ENCODE data around the gene RPP25. TPM values are rescaled to one million over a fixed set of nuclear protein-coding genes. Genes with fewer than 3 reads are reported as not detected.
"Not testable (repeated sequence)": the region's sequence is repeated elsewhere in the genome, so short reads cannot be mapped to it uniquely, and the experiment has no call there.

Gene RPP25
- total RNA-seq, 1 donor from 2014 or later, result 11.3 TPM

GRCh38 chr15:74920456-74920855 lies 36.1 kb downstream of the RPP25 start:
- Histone ChIP-seq H3K4me3 (no peak overlapping the region), H3K9me3 (no peaks in the 10 kb centered on the region), H3K27ac (no peak overlapping the region), H3K4me1 (no peaks in the 10 kb centered on the region), H3K27me3 (no peaks in the 10 kb centered on the region), H3K36me3 (peaks cover 0 to 87% of the 10 kb centered on the region in 2 donors)
- no peak for DNase-seq (ENCODE audit: extremely low spot score in 2 of 2)
- TF ChIP-seq POLR2A (IDR thresholded peaks at IDR 0.05) (no peak), POLR2AphosphoS5 (IDR thresholded peaks at IDR 0.05; ENCODE audit: insufficient read depth in 1 of 2, low read depth in 1 of 2) (no peak)
- intact Hi-C loops (cut with DNase I), result no loop called here

GRCh38 chr15:74917676-74918075 lies 38.9 kb downstream of the RPP25 start:
- H3K27ac ChIP-seq, result no peak overlapping the region
- no peak overlapping the region for H3K4me3 ChIP-seq
- intact Hi-C loops (cut with DNase I), result no loop called here
- no peaks in the 10 kb centered on the region for H3K4me1 ChIP-seq
- no peaks in the 10 kb centered on the region for H3K9me3 ChIP-seq
- no peaks in the 10 kb centered on the region for H3K27me3 ChIP-seq
- TF ChIP-seq CTCF (IDR thresholded peaks at IDR 0.05) (no peak), POLR2AphosphoS5 (IDR thresholded peaks at IDR 0.05; ENCODE audit: insufficient read depth in 1 of 2, low read depth in 1 of 2) (no peak), POLR2A (IDR thresholded peaks at IDR 0.05) (no peak)
- DNase-seq (ENCODE audit: extremely low spot score in 2 of 2), result no peak
- H3K36me3 ChIP-seq, result peaks cover 0 to 75% of the 10 kb centered on the region in 2 donors

GRCh38 chr15:74913799-74914198 lies 42.8 kb downstream of the RPP25 start:
- H3K36me3 ChIP-seq, result peaks cover 0 to 51% of the 10 kb centered on the region in 2 donors
- H3K4me1 ChIP-seq; intact Hi-C loops (cut with DNase I); H3K4me3 ChIP-seq; DNase-seq (ENCODE audit: extremely low spot score in 2 of 2); H3K27me3 ChIP-seq; H3K27ac ChIP-seq; H3K9me3 ChIP-seq: not testable (repeated sequence)

DNA sequence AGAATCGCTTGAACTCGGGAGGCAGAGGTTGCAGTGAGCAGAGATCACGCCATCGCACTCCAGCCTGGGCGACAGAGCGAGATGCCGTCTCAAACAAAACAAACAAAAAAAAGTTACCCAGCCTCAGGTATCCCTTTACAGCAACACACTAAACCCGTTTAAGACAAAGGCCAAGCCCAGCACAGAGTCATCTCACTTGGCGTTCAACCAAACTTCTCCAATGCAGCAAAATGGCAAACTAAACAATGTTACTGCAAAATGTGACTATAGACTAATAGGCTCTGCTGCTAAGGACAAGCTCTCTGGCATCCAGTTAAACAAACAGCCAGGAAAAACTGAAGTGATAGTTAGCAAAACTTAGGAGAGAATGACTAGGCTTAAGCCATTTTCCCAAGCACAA lies 43.5 kb downstream of the RPP25 start:
- Histone ChIP-seq H3K4me1 (no peaks in the 10 kb centered on the region), H3K27me3 (no peaks in the 10 kb centered on the region), H3K36me3 (peaks cover 0 to 43% of the 10 kb centered on the region in 2 donors), H3K9me3 (no peaks in the 10 kb centered on the region), H3K27ac (no peak overlapping the region), H3K4me3 (no peak overlapping the region)
- DNase-seq (ENCODE audit: extremely low spot score in 2 of 2), result no peak
- no peak for TF ChIP-seq CTCF (IDR thresholded peaks at IDR 0.05)
- TF ChIP-seq POLR2A (IDR thresholded peaks at IDR 0.05), result no peak
- TF ChIP-seq POLR2AphosphoS5 (IDR thresholded peaks at IDR 0.05; ENCODE audit: insufficient read depth in 1 of 2, low read depth in 1 of 2), result no peak
- intact Hi-C loops (cut with DNase I), result no loop called here

DNA sequence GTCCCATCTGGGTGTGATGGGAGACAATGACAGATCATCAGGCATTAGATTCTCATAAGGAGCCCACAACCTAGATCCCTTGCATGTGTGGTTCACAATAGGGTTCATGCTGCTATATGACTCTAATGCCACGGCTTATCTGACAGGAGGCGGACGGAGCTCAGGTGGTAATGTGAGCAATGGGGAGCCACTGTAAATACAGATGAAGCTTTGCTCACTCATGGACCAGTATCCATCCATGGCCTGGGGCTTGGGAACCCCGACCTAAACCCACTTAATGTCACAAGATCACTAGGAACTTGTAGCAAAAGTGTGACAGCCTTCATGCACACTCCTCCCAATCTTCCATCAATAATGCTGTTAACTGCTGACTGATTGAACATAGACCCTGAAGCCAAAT lies 47.9 kb downstream of the RPP25 start:
- Histone ChIP-seq H3K4me3 (no peak overlapping the region), H3K36me3 (peaks cover 0 to 23% of the 10 kb centered on the region in 2 donors), H3K27ac (no peak overlapping the region), H3K9me3 (no peaks in the 10 kb centered on the region), H3K4me1 (peaks cover 32% of the 10 kb centered on the region), H3K27me3 (no peaks in the 10 kb centered on the region)
- TF ChIP-seq CTCF (IDR thresholded peaks at IDR 0.05) (no peak), POLR2A (IDR thresholded peaks at IDR 0.05) (no peak), POLR2AphosphoS5 (IDR thresholded peaks at IDR 0.05; ENCODE audit: insufficient read depth in 1 of 2, low read depth in 1 of 2) (no peak)
- DNase-seq (ENCODE audit: extremely low spot score in 2 of 2), result no peak
- intact Hi-C loops (cut with DNase I), result no loop called here

DNA sequence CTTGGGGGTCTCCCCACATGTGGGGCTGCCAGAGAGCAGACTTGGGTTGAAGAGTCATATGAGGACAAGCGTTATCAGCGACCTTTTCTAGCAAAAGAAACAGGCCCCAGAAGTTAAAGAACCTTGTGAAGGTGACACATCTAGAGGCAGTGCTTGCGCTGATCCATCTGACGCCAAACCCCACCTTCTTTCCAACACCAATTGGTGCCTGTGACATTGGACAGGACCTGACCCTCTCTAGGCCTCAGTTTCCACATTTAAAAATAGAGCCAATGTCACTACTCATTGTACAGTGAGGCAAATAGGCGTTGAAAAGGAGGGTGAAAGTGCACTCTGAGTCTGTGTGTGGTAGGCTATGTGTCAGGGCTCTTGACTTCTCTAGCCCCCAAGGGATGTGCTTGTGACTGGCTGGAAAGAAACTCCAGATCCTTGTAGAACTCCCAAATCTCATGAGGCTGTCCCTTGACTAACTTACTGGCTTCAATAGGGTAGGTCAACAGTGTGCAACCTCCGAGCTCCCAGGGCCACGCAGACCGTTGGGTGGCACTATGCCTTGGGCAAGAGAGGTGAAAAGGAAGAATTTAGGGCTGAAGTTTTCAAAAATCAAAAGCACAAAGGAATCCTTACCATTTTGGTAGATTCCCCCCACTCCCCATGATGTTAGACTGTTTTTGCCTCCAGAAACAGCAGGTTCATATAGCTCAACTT lies 49.3 kb downstream of the RPP25 start:
- TF ChIP-seq POLR2A (IDR thresholded peaks at IDR 0.05) (no peak), POLR2AphosphoS5 (IDR thresholded peaks at IDR 0.05; ENCODE audit: insufficient read depth in 1 of 2, low read depth in 1 of 2) (no peak), CTCF (IDR thresholded peaks at IDR 0.05) (no peak)
- intact Hi-C loops (cut with DNase I), result no loop called here
- peaks cover 32% of the 10 kb centered on the region for H3K4me1 ChIP-seq
- H3K27me3 ChIP-seq, result no peaks in the 10 kb centered on the region
- H3K4me3 ChIP-seq, result peak overlapping the region; percentile 58 to 66
- peaks cover 0 to 32% of the 10 kb centered on the region in 2 donors for H3K36me3 ChIP-seq
- peak overlapping the region; percentile 85 for H3K27ac ChIP-seq
- no peak for DNase-seq (ENCODE audit: extremely low spot score in 2 of 2)
- H3K9me3 ChIP-seq, result no peaks in the 10 kb centered on the region
